HepG2 (cell line): ENCODE data around the gene DYNC2I2. TPM values are rescaled to one million over a fixed set of nuclear protein-coding genes. Genes with fewer than 3 reads are reported as not detected.

ENCODE experiments used
- ATAC-seq: fragments of 200-7000 bp; cut with Tn5 transposase; 3 replicates; pipeline ENCODE4 v1.9.1; 2020; ENCODE audit warnings: mild to moderate bottlenecking, moderate library complexity
- BruUV-seq: library from RNA; stranded (reverse); fragments of 400-500 nt; replicated peaks from 2 replicates; lab custom pipeline; 2021; lab: Mats Ljungman, UMichigan
- CTCF ChIA-PET: fragments of 300-600 bp; formaldehyde crosslinking; extraction: SDS; loops from one replicate; lab custom pipeline; 2021; ENCODE audit warnings: low total read pairs, inconsistent platforms, low intra/inter-chr PET ratio; lab: Yijun Ruan, JAX
- POLR2A ChIA-PET: fragments of 350-600 bp; sonication (Branson Sonifier 250); formaldehyde crosslinking; loops from one replicate; lab custom pipeline; 2020; ENCODE audit warnings: antibody characterized with exemption, inconsistent platforms; lab: Yijun Ruan, JAX
- DNase-seq: peaks from one replicate; pipeline ENCODE4 v3.0.0-alpha.2; 2015; ENCODE audit warnings: low spot score
- FAIRE-seq: peaks from 3 replicates; lab custom pipeline; 2011; peaks lifted over from hg19 to GRCh38; lab: Jason Lieb, UNC
- H2AFZ ChIP-seq: one replicate; pipeline ENCODE4 v1.6.1; 2011; ENCODE audit warnings: low read length, inconsistent platforms
- H3K27ac ChIP-seq: fragments of 300-600 bp; 3 replicates; pipeline ENCODE4 v1.8.0; 2011; ENCODE audit warnings: mixed run types, mild to moderate bottlenecking, mixed read lengths, low read length, inconsistent platforms; ENCODE audit not compliant: insufficient read depth; ENCODE audit errors: extremely low read length
- H3K27me3 ChIP-seq, 2 experiments: fragments of 200-600 bp in 1 of 2; 2 replicates in 1 of 2; 3 replicates in 1 of 2; pipeline versions ENCODE4 v1.6.0 to v1.8.0; 2011; ENCODE audit warnings: low read length in 2 of 2, mild to moderate bottlenecking in 2 of 2, moderate library complexity in 2 of 2, inconsistent platforms in 1 of 2; ENCODE audit not compliant: insufficient read depth in 2 of 2, control insufficient read depth in 1 of 2
- H3K36me3 ChIP-seq, 2 experiments: fragments of 200-600 bp in 1 of 2; replicated peaks in 1 of 2; 2 replicates in 1 of 2; 3 replicates in 1 of 2; pipeline versions ENCODE4 v1.5.1 to v1.8.0; 2011; ENCODE audit warnings: low read length in 2 of 2, inconsistent platforms in 1 of 2; ENCODE audit not compliant: insufficient read depth in 2 of 2, control insufficient read depth in 1 of 2
- H3K4me1 ChIP-seq: 2 replicates; pipeline ENCODE4 v1.5.1; 2012; ENCODE audit warnings: low read length, inconsistent platforms; ENCODE audit not compliant: insufficient read depth
- H3K4me2 ChIP-seq: 2 replicates; pipeline ENCODE4 v1.6.0; 2011; ENCODE audit warnings: low read depth, low read length, inconsistent platforms
- H3K4me3 ChIP-seq, 3 experiments: fragments of 200-600 bp in 1 of 3; sonication (generic), shearing (Covaris generic) in 1 of 3; replicated peaks in 1 of 3; 2 replicates each; pipeline ENCODE4 v1.5.1; 2011 to 2016; ENCODE audit warnings: low read length in 3 of 3, inconsistent platforms in 2 of 3, low read depth in 2 of 3, mild to moderate bottlenecking in 2 of 3, control low read depth in 1 of 3, mixed read lengths in 1 of 3; ENCODE audit not compliant: insufficient read depth in 1 of 3
- H3K79me2 ChIP-seq: one replicate; pipeline ENCODE4 v1.6.1; 2011; ENCODE audit warnings: low read length, inconsistent platforms; ENCODE audit not compliant: insufficient read depth
- H3K9ac ChIP-seq: 2 replicates; pipeline ENCODE4 v1.6.0; 2011; ENCODE audit warnings: mild to moderate bottlenecking, low read depth, low read length, inconsistent platforms; ENCODE audit not compliant: insufficient read depth
- H3K9me3 ChIP-seq: 2 replicates; pipeline ENCODE4 v1.5.1; 2012; ENCODE audit warnings: mild to moderate bottlenecking, low read length
- H4K20me1 ChIP-seq: 2 replicates; pipeline ENCODE4 v1.6.0; 2011; ENCODE audit warnings: inconsistent platforms, mild to moderate bottlenecking, low read length, moderate library complexity; ENCODE audit not compliant: insufficient read depth
- CC2D1A ChIP-seq: sonication (generic); formaldehyde crosslinking; IDR thresholded peaks from 2 replicates; pipeline ENCODE4 v1.8.1; 2023; ENCODE audit warnings: mild to moderate bottlenecking, missing genetic modification reagents
- GTF2F1 ChIP-seq: fragments of 150-350 bp; IDR thresholded peaks from 2 replicates; pipeline ENCODE4 v1.6.1; 2014; ENCODE audit warnings: low read length
- KLF13 ChIP-seq: sonication (generic); formaldehyde crosslinking; IDR thresholded peaks from 2 replicates; pipeline ENCODE4 v1.4.0; 2020; ENCODE audit warnings: mild to moderate bottlenecking, missing genetic modification reagents
- RARA ChIP-seq: IDR thresholded peaks from 2 replicates; pipeline ENCODE4 v1.6.1; 2016; ENCODE audit warnings: missing genetic modification reagents, missing compliant biosample characterization
- SIN3B ChIP-seq: fragments of 150-350 bp; IDR thresholded peaks from 2 replicates; pipeline ENCODE4 v1.6.1; 2014; ENCODE audit warnings: low read length
- SMC3 ChIP-seq: IDR thresholded peaks from 2 replicates; pipeline ENCODE4 v1.6.1; 2011; ENCODE audit warnings: low read length, improper control_type of control experiment
- SOX5 ChIP-seq: IDR thresholded peaks from 2 replicates; pipeline ENCODE4 v1.6.1; 2016; ENCODE audit warnings: borderline replicate concordance
- ZNF549 ChIP-seq: sonication (generic); formaldehyde crosslinking; IDR thresholded peaks from 2 replicates; pipeline ENCODE4 v1.5.0; 2020; ENCODE audit warnings: missing genetic modification reagents
- WGBS: methylation state at CpG from one replicate; pipeline ENCODE4 v1.1.6; 2017; ENCODE audit warnings: low lambda C conversion rate; 5-methylcytosine and 5-hydroxymethylcytosine counted together
- in situ Hi-C: cut with HindIII; loops from 2 replicates; pipeline ENCODE4 v1.10.0; 2017; ENCODE audit warnings: low pct_unique_long_range_greater_than_20kb; ENCODE audit not compliant: extremely low pct_ligation_motif_present
- intact Hi-C: fragments of 100-400 bp; cut with micrococcal nuclease; formaldehyde crosslinking; loops from one replicate; pipeline ENCODE4 v1.10.0; 2022; ENCODE audit not compliant: unreplicated experiment
- polyA plus RNA-seq, 8 experiments: library from polyadenylated mRNA; depleted of rRNA in 3 of 8; stranded (reverse) in 7 of 8; unstranded in 1 of 8; fragments of >200 nt; fragmentation: Illumina TruSeq in 4 of 8; extraction: Trizol in 4 of 8; gene quantifications; 2 replicates each; pipeline versions ENCODE4 v1.2.1 to v1.2.3, GENCODE V29; 2011 to 2016; ENCODE audit warnings: low read depth in 4 of 8, missing spikeins in 1 of 8, mixed read lengths in 1 of 8; ENCODE audit not compliant: insufficient read depth in 1 of 8
- total RNA-seq, 5 experiments: library from RNA; depleted of rRNA; stranded (reverse); fragments of >200 nt; fragmentation: Illumina TruSeq; extraction: Trizol; gene quantifications; 2 replicates each; pipeline ENCODE4 v1.2.3, GENCODE V29; 2016; ENCODE audit warnings: low read depth in 1 of 5
- TF ChIP-seq, protein P1 (sequence below): sonication (generic); formaldehyde crosslinking; IDR thresholded peaks from 2 replicates; pipeline ENCODE4 v1.4.0; 2020; ENCODE audit warnings: missing genetic modification reagents, mild to moderate bottlenecking, borderline replicate concordance
- TF ChIP-seq, protein P2 (sequence below): sonication (generic); formaldehyde crosslinking; IDR thresholded peaks from 2 replicates; pipeline ENCODE4 v1.4.0; 2020; ENCODE audit warnings: mild to moderate bottlenecking, missing genetic modification reagents, borderline replicate concordance

DYNC2I2 gene
- total and polyA plus RNA-seq, 2 of the 13 experiments (the other 11 are each of a cell fraction or from before 2014, with no cell fraction given), result 13.7 to 40.2 TPM

DNA sequence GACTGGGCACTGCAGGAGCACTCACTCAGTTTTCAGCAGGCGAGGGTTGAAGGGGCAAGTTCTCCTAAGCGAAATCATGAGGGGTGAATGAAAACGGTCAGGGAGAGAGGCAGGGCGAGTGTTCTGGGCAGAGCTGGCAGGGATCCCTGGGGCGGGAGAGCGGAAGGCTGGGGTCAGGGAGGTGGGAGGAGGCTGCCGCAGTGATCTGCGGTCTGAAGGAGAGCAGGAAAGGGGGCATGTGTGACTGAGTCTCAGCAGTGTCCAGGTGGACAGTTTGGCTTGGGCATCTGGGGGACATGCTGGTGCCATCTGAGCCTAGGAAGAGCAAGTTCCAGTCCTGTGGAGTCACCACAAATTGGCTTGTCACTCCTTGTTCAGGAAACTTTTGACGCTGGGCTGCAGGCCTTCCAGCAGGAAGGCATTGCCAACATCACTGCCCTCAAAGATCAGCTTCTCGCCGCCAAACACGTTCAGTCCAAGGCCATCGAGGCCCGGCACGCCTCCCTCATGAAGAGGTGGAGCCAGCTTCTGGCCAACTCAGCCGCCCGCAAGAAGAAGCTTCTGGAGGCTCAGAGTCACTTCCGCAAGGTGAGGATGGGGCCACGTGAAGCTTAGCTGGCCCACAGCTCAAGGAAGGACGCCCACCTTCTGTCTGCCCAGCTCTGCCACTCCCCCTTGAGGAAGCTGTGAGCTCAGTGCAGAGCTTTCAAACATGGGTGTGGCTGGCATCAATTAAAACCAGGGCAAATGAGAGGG, 31.1 kb downstream of the DYNC2I2 start:
- H3K36me3 ChIP-seq, result peaks cover 29 to 61% of the 10 kb centered on the region in 2 experiments
- no peak for ATAC-seq
- no TSS peak for BruUV-seq
- WGBS, result 97% methylated on average over 11 of the region's 20 CpGs
- intact Hi-C loops, result no loop called here
- no peak for FAIRE-seq
- H3K4me2 ChIP-seq, result no peak overlapping the region
- DNase-seq, result no peak
- ChIA-PET POLR2A (interaction anchor here (1.6 kb wide), 1 partner anchor 10 kb away, joined by 6 read pairs; no protein-coding TSS in a partner anchor), CTCF (no interaction called here)
- H3K4me3 ChIP-seq, result no peak overlapping the region
- H3K9ac ChIP-seq, result no peak overlapping the region
- H3K27ac ChIP-seq, result no peak overlapping the region
- H2AFZ ChIP-seq, result no peak overlapping the region
- TF ChIP-seq GTF2F1 (no peak), SIN3B (no peak)
- TF ChIP-seq, protein P1, sequence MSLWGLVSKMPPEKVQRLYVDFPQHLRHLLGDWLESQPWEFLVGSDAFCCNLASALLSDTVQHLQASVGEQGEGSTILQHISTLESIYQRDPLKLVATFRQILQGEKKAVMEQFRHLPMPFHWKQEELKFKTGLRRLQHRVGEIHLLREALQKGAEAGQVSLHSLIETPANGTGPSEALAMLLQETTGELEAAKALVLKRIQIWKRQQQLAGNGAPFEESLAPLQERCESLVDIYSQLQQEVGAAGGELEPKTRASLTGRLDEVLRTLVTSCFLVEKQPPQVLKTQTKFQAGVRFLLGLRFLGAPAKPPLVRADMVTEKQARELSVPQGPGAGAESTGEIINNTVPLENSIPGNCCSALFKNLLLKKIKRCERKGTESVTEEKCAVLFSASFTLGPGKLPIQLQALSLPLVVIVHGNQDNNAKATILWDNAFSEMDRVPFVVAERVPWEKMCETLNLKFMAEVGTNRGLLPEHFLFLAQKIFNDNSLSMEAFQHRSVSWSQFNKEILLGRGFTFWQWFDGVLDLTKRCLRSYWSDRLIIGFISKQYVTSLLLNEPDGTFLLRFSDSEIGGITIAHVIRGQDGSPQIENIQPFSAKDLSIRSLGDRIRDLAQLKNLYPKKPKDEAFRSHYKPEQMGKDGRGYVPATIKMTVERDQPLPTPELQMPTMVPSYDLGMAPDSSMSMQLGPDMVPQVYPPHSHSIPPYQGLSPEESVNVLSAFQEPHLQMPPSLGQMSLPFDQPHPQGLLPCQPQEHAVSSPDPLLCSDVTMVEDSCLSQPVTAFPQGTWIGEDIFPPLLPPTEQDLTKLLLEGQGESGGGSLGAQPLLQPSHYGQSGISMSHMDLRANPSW (CRISPR knock-in tag), result no peak
- TF ChIP-seq, all 625 proteins: peak for 0
- Histone ChIP-seq H3K27me3 (no peaks in the 10 kb centered on the region), H4K20me1 (no peaks in the 10 kb centered on the region), H3K4me1 (peaks cover 11% of the 10 kb centered on the region), H3K79me2 (no peaks in the 10 kb centered on the region), H3K9me3 (no peaks in the 10 kb centered on the region)
- in situ Hi-C loops, result no loop called here

DNA sequence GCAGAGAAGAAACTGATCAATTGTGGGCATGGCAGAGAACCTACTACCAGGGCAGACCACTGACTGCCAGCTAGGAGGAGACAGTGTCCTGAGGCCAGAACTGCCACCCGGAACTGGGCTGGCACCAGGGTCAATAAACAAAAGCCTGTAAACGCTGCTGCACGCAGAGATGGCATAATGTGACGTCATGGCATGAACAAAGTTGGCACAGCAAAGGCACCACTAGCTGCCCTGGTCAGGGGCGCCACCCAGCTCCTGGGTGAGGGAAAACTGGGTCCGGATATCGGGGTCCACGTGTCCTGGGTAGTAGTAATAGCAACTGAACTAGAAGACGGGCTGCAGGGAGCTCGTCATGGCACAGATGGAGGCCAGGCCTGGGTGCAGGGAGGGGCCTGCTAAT, 32.1 kb downstream of the DYNC2I2 start:
- no peaks in the 10 kb centered on the region for H3K9me3 ChIP-seq
- intact Hi-C loops (no loop called here), in situ Hi-C loops (no loop called here)
- H3K9ac ChIP-seq, result no peak overlapping the region
- no peak overlapping the region for H3K27ac ChIP-seq
- H4K20me1 ChIP-seq, result no peaks in the 10 kb centered on the region
- H3K4me3 ChIP-seq, result no peak overlapping the region
- DNase-seq, result no peak
- no peaks in the 10 kb centered on the region for H3K79me2 ChIP-seq
- 97% methylated on average over 10 of the region's 10 CpGs for WGBS
- POLR2A ChIA-PET, result no interaction called here
- FAIRE-seq, result no peak
- CTCF ChIA-PET, result no interaction called here
- peaks cover 31 to 60% of the 10 kb centered on the region in 2 experiments for H3K36me3 ChIP-seq
- no peak overlapping the region for H3K4me2 ChIP-seq
- H3K27me3 ChIP-seq, result no peaks in the 10 kb centered on the region
- peaks cover 11% of the 10 kb centered on the region for H3K4me1 ChIP-seq
- no peak for ATAC-seq
- H2AFZ ChIP-seq, result no peak overlapping the region
- BruUV-seq, result no TSS peak
- TF ChIP-seq SMC3 (no peak), KLF13 (CRISPR knock-in tag) (no peak), SOX5 (CRISPR knock-in tag) (no peak), RARA (CRISPR knock-in tag) (no peak), ZNF549 (no peak), CC2D1A (no peak)
- TF ChIP-seq, protein P2, sequence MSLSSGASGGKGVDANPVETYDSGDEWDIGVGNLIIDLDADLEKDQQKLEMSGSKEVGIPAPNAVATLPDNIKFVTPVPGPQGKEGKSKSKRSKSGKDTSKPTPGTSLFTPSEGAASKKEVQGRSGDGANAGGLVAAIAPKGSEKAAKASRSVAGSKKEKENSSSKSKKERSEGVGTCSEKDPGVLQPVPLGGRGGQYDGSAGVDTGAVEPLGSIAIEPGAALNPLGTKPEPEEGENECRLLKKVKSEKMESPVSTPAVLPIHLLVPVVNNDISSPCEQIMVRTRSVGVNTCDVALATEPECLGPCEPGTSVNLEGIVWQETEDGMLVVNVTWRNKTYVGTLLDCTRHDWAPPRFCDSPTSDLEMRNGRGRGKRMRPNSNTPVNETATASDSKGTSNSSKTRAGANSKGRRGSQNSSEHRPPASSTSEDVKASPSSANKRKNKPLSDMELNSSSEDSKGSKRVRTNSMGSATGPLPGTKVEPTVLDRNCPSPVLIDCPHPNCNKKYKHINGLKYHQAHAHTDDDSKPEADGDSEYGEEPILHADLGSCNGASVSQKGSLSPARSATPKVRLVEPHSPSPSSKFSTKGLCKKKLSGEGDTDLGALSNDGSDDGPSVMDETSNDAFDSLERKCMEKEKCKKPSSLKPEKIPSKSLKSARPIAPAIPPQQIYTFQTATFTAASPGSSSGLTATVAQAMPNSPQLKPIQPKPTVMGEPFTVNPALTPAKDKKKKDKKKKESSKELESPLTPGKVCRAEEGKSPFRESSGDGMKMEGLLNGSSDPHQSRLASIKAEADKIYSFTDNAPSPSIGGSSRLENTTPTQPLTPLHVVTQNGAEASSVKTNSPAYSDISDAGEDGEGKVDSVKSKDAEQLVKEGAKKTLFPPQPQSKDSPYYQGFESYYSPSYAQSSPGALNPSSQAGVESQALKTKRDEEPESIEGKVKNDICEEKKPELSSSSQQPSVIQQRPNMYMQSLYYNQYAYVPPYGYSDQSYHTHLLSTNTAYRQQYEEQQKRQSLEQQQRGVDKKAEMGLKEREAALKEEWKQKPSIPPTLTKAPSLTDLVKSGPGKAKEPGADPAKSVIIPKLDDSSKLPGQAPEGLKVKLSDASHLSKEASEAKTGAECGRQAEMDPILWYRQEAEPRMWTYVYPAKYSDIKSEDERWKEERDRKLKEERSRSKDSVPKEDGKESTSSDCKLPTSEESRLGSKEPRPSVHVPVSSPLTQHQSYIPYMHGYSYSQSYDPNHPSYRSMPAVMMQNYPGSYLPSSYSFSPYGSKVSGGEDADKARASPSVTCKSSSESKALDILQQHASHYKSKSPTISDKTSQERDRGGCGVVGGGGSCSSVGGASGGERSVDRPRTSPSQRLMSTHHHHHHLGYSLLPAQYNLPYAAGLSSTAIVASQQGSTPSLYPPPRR (CRISPR knock-in tag), result no peak
